Measurements from ENCODE around the gene MVP.
"Not testable (repeated sequence)": the region's sequence is repeated elsewhere in the genome, so short reads cannot be mapped to it uniquely, and the experiment has no call there.

MVP gene

GRCh38 chr16:29875206-29875605, 54.9 kb downstream of the MVP start:
- DNase-seq (ENCODE audit: low read depth): no peak

- DNase-seq (ENCODE audit: low read depth): no peak
Measured at GRCh38 chr16:29876217-29876593, 55.9 kb downstream of the MVP start.

DNA sequence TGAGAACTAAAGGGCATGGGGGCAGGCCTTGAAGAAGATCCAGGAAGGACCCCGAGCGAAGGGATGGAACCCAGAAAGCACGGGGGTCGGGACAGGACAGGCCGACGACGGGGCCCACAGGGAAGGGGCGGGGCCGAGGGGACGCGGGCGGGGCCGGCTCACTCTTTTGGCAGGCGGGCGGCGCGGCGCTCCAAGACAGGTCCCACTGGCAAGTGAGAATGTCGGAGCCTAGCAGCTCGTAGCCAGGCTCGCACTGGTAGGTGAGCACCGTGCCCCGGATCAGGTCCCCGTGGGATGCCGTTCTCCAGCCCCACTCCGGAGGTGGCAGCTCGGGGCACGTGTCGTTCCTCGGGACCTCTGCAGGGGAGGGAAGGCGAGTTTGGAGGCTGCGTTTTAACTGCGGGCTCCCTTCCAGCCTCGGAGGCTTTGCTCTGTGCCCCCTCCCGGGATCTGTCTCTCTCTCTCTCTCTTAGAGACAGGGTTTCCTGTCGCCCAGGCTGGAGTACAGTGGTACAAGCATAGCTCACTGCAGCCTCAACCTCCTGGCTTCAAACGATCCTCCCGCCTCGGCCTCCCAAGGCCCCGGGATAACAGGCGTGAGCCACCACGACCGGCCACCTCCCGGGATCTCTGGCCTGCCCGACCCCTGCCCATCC, 56.5 kb downstream of the MVP start:
- no peak for DNase-seq (ENCODE audit: low read depth)

- DNase-seq (ENCODE audit: low read depth): peak; percentile 35
Measured at GRCh38 chr16:29877266-29877961, 57.2 kb downstream of the MVP start.

- DNase-seq (ENCODE audit: low read depth): no peak
Measured at GRCh38 chr16:29878172-29878571, 57.9 kb downstream of the MVP start.

GRCh38 chr16:29881050-29881449, 60.8 kb downstream of the MVP start:
- no peak for DNase-seq (ENCODE audit: low read depth)

- DNase-seq (ENCODE audit: low read depth): no peak
Measured at GRCh38 chr16:29883987-29884386, 63.7 kb downstream of the MVP start.

DNA sequence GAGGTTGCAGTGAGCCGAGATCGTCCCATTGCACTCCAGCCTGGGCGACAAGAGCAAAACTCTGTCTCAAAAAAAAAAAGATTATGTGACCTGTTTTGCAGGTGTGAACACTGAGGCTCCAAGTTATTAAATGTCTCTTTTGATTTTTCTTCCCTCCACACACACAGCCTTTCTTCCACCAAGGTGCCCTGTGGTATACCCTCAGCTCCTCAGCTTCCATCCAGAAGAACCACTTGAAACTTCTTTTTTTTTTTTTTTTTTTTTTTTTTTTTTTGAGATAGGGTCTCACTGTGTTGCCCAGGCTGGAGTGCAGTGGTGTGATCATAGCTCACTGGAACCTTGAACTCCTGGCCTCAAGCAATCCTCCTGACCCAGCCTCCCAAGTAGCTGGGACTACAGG, 69.1 kb downstream of the MVP start:
- not testable (repeated sequence) for DNase-seq (ENCODE audit: low read depth)

DNA sequence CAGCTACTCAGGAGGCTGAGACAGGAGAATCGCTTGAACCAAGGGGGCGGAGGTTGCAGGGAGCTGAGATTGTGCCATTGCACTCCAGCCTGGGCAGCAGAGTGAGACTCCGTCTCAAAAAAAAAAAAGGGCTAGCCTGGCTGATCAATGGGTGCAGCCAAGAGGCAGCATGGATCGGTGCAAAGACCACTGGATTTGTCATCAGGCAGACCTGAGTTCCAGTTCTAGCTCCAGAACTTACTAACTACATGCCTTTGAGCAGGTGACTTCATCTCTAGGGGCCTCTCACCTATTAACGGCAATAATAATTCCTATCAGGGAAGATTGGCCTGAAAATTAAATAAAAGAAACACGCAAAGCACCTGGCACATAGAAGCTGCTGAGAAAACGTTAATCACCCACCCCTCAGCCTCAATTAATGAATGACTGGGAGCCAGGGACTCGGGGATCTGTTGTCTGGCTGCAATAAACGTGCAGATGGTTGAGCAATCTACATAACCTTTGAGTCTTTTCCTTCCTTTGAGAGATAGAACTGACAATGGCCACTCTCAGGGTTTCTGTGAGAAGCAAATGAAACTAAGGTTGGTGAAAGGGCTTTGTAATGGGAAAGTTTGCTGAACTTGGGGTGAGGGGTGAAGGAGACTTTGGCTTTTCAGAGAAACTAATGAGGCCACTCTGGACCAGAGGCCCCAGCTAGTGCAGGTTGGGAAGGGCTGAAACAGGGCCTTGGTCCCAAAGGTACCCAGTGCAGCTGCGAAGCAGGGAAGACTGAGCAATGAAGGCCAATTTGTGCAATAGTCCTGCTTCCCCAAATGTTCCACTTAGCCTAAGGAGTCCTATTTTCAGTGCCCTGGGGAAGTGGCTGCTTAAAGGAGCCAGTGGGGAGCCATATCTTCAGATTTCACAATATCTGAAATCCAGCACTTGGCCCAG, 71.5 kb downstream of the MVP start:
- DNase-seq (ENCODE audit: low read depth): no peak

- DNase-seq (ENCODE audit: low read depth): no peak
Measured at GRCh38 chr16:29892458-29892813, 72.2 kb downstream of the MVP start.

- DNase-seq (ENCODE audit: low read depth): no peak
Measured at GRCh38 chr16:29893553-29893952, 73.3 kb downstream of the MVP start.

DNA sequence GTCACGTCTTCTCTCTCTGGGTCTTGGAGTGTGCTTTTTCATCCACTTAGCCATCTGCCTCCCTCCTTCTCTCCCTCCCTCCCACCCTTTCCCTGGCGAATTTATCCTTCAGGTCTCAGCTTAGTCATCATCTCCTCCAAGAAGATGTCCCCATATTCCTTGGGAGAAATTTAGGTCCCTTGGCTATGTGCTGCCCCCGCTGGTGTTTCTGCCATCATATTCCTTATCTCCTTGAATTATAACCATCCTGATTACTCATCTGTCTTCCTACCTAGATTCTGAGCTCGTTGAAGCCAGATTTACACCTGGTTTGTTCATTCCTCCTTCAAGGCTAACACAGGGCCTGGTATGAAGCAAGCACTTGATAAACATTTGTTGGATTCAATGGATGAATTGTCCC, 74.1 kb downstream of the MVP start:
- no peak for DNase-seq (ENCODE audit: low read depth)

GRCh38 chr16:29896841-29897240, 76.6 kb downstream of the MVP start:
- DNase-seq (ENCODE audit: low read depth): no peak

GRCh38 chr16:29897333-29897732, 77.1 kb downstream of the MVP start:
- DNase-seq (ENCODE audit: low read depth): no peak
